Tibial nerve (tissue), 3 donors: ENCODE data around the gene ZCCHC18.
"Not testable (repeated sequence)": the region's sequence is repeated elsewhere in the genome, so short reads cannot be mapped to it uniquely, and the experiment has no call there.

Experiments
- CTCF ChIP-seq, 5 experiments: fragments of 200-600 bp in 3 of 5; fragments of 450-650 bp in 2 of 5; sonication (generic) in 3 of 5; IDR thresholded peaks; one replicate each; pipeline ENCODE4 v1.5.1; 2016 to 2019; ENCODE audit warnings: antibody characterized with exemption in 5 of 5, mild to moderate bottlenecking in 3 of 5, moderate library complexity in 2 of 5
- POLR2A ChIP-seq, 2 donors: fragments of 450-650 bp; IDR thresholded peaks; one replicate each; pipeline ENCODE4 v1.6.1; 2017; ENCODE audit warnings: antibody characterized with exemption in 2 of 2, mild to moderate bottlenecking in 2 of 2, moderate library complexity in 2 of 2

GRCh38 chrX:104075778-104076445 lies 36.4 kb upstream of the ZCCHC18 start, which contains the start of gene TMSB15C:
- TF ChIP-seq CTCF, POLR2A (IDR thresholded peaks at IDR 0.05): not testable (repeated sequence)
